DMS153 treated with DMSO at 0.1 percent for 48 hours (cell line): ENCODE results near the gene AMN1.
A peak's percentile ranks its signal among the peaks of the same experiment; 100 is the strongest.
"Not testable (repeated sequence)": the region's sequence is repeated elsewhere in the genome, so short reads cannot be mapped to it uniquely, and the experiment has no call there.

Experiments
- DNase-seq: peaks from one replicate; lab custom pipeline; 2025; ENCODE audit not compliant: unreplicated experiment; lab: John Stamatoyannopoulos, UW

Gene AMN1

DNA sequence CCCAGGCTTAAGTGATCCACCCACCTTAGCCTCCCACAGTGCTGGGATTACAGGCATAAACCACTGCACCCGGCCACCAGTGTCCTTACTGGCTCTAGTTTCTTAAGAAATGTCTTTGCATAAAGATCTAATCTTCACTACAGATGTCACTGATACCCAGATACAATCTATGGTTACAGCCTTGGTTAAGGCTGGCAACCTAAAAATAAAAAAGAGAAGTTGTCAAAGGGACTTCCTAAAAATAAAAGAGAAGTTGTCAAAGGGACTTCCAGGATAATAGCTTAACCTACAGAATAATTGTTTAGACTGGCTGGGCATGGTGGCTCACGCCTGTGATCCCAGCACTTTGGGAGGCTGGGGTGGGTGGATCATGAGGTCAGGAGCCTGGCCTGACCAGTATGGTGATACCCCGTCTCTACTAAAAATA is 41.7 kb downstream of the AMN1 start:
- no peak for DNase-seq

DNA sequence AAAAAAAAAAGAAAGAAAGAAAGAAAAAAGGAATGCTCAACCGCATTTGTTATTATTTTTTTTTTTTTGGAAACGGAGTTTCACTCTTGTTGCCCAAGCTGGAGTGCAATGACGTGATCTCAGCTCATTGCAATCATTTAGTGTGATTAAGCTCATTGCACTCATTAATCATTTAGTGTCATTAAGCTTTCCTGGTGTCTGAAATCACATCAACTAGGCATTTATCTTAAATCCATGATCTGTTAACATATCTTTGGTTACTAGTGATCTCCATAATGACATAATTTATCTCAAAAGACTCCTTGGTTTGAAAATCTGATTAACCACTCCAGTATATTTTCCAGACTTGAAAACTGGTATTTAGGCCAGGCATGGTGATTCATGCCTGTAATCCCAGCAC is 43.0 kb downstream of the AMN1 start:
- DNase-seq, result no peak

DNA sequence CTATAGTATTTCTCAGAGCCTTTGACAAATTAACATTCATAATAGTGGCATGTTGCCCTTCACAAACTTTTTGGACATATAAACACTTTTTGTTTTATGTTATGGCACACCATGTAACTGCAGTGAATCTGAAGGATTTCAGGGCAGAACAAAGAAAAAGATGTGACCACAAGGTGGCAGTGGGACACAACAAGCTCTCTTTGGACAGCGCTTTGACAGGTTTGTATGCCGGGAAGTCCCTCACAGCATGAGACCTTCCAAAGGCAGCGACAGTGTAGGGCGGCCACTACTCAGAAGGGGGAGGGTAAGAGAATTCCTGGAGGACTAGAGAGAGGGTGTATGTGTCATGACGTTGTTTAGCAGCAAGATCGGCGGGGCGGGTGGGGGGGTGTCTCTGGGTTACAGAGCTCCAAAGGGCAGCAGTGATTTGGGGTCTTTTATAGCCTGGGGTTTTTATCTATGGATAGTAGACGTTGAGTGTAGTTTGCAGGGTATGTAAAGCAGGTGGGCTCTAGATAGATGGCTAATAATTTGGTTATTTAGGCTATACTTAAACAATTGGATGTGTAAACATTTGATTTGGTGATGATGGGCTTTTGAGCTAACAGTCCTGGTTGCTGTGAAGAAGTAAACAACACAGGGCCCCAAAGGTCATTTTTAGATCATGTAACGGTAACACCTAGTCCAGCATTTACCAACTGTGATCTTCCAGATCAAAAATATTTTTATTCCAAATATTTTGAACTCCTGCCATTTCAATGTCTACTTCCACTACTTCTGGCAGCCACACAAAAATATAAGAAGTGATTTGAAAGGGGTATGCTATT is 46.5 kb downstream of the AMN1 start:
- peak; percentile 66 for DNase-seq

DNA sequence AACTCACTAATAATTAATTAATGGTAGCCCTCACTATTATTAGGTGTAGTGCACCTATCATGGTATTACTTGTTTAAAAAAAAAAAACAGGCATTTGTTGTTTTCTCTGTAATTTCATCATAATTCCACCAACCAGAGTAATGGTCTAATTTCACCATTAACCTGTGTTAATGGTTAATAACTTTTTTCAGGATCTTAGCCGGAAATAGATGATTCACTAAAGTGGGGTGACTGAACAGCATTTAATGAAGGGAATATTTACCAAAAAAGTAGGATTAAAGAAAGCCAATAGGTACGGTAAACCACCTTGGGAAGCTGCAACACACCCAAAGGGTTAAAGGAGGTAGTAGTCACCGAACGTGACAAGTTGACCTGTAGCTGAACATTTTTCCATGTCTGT is 56.3 kb downstream of the AMN1 start:
- no peak for DNase-seq

DNA sequence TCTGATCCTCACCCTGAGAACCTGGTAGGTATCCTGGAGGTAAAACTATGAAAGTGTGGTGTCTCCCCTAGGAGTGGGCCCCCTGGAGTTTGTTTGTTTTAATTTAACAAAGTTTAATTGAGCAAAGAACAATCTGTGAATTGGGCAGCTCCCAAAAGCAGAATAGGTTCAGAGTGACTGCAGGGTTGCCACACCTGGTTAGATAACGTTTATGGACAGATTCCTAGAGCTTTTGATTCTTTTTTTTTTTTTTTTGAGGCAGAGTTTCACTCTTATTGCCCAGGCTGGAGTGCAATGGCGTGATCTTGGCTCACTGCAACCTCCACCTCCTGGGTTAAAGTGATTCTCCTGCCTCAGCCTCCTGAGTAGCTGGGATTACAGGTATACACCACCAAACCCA is 59.2 kb downstream of the AMN1 start:
- not testable (repeated sequence) for DNase-seq

DNA sequence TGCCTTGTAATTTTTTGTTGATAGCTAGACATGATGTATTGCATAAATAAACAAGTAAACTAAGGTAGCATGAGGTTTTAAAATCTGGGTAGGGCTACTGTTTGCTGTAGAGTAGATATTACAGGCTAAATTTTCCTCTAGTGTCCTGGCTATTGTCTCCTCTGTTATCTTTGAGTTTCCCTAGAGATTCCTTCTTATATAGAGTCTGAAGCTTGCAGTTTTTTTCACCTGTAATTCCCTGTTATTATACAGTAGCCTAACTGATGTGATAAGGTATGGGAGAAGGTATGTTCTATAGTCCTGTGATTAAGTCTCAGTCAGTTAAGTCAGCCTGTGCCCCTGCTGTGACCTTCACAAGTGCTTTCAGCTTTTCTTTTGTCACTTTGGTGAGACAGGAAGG is 59.8 kb downstream of the AMN1 start:
- no peak for DNase-seq

DNA sequence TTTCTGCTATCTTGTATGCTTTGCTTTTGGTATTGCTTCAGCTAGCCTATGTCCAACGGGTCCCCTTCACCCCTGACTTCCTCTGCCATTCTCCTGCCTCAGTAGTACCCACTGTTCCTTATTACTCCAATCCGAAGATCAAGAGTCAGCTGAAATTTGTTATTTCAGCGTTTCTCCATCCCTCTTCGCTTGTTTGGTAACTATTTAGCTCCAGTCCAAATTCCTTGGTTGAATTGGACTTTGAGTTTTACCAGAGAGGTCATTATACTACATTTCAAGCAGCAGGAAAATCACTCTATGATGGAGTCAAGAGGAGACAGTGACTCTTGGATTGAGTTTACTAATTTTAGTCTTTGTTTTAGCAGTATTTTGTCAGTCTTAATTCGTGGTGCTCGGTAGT is 64.8 kb downstream of the AMN1 start:
- DNase-seq, result no peak

DNA sequence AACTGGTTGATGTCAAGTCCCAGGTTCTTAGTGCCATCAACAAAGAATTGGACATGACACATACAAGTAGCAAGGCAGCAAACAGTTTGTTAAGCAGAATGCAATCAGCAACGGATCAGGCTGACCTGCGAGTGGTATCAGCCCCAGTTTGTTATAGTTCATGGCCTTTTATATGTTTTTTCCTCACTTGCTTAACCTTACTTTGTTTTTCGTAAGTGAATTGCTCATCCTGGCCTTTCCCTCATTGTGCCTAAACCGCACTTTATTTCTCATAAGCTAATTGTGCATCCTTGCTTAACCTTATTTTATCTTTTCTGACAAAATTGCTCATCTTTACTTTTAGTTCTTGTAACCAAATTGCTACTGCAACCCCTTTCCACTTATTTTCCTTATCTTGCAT is 65.2 kb downstream of the AMN1 start:
- no peak for DNase-seq

DNA sequence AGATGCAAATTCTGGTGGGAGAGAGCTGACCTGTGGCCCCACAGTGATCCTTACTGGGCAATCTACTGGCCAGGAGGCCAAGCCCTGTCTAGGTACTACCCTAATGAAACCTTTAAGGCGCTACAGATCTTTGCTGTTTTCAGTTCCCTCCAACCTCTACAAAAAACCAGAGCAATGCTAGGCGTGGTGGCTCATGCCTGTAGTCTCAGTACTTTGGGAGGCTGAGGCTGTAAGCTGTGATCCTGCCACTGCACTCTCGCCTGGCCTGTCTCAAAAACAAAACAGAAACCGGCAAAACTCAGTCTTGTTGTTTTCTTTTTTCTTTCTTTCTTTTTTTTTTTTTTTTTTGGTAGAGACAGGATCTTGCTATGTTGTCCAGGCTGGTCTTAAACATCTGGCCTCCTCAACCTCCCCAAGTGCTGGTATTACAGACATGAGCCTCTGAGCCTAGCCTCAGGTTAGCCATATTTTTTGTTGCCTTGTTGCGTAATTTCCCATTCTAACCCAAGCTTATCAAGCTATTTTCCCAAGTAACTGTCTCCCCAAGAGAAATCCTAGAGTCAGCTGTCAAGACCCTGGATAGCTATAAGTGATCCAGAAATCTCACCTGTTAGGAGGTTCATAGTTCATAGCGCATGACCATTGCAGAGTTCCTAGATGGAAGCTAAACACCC is 66.5 kb downstream of the AMN1 start:
- DNase-seq, result no peak

DNA sequence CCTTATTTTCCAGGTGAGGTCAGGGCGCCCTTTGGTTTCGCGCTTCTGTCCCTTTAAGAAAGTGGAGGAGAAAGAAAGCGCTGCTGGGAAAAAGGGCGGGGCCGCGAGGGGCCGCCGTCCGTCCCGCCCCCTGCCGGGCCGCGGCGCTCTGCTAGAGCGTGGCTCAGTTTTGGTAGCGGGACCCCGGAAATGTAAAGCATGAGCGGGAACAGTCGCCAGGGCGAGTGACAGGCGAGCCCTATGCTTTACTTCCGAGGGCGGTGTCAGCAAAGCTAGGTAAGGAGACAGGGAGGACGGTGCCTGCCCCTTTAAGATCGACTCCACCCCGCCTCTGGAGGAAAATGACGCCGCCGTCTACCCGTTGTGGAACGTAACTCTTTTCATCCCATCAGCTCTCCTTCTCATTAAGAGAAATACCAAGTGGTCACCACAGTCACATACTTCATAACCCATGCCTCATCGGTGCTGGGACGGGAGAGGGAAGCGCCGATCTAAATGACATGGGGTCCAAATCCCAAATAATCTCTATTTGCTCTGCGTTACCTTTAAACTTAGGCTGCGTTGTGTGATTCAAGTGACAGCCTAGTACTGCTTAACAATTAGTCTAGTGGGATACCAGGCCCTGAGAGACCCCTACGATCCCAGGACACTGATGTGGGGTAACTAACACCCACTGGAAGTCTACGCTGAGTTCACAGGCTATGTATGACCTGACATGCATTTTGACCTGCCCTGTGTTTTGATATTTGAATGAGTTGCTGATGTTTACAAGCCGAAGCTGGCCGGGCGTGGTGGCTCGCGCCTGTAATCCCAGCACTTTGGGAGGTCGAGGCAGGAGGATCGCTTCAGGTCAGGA is 69.5 kb downstream of the AMN1 start, which contains the start of gene ETFBKMT:
TSS of gene ETFBKMT (plus strand) at position 602 of the 856 bp plus-strand sequence. CDS start 2,266 bp downstream, outside the sequence.
- peak; percentile 90 for DNase-seq

DNA sequence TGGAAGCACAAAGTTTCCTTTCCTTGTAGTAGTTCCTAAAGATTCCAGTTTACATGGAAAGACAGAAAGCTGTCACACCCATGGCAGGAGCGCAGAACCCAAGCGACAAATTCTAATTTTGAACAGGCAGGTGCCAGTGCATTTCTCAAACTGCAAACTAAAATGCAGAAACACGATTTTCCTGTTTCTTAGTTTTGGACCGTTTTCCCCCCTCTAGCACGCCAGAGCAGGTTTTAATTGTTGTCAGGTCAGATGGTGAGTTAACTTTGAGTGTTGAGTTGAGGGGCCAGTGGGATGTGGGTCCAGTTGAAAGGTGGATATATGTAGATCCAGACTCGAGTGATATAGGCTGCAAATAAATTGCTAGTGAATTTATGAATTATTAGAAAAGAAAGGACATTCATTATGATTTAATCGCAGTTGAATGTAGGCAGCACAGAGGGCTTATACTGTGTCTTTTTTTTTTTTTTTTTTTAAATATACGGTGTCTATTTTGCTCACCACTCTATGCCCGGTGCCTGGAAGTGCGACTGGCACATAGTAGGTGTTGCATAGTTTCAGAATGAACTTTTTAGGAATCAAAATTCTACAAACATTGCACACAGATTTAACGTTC is 70.2 kb downstream of the AMN1 start:
- no peak for DNase-seq

DNA sequence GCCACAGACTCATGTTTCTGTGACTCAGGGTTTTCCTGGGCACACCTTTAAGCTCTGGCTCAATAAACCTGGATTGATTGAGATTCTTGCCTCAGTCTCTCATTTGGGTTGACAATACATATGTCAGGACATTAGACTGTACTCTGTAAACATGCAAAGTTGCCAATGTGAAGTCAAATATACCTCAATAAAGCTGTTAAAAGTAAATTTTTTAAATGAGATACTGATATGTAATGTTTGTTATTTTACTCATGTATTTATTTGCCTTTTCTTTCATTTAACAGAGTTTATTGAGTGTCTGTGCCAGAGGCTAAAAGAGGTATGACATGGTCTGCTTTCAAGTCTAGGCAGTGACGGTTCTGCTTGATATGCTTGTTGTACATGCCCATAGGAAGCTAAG is 73.0 kb downstream of the AMN1 start:
- DNase-seq, result no peak

DNA sequence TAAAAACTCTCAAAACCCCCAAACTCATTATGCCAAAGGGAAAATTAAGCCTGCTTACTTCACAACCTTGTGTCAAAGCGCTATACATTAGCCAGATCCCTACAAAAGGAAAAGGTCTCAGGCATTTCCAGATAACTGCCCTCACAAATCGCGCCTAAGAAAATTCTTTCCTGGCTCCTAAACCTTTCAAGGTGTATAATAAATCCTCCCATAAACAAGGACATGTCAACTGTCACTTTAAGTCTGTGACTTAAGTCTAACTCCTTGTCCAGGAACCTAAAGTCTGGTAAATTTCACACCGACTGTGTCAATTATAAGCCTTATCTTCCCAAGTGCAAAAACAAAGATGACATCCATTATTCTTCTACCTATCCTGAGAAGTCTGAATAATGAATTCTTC is 73.6 kb downstream of the AMN1 start:
- DNase-seq, result no peak

DNA sequence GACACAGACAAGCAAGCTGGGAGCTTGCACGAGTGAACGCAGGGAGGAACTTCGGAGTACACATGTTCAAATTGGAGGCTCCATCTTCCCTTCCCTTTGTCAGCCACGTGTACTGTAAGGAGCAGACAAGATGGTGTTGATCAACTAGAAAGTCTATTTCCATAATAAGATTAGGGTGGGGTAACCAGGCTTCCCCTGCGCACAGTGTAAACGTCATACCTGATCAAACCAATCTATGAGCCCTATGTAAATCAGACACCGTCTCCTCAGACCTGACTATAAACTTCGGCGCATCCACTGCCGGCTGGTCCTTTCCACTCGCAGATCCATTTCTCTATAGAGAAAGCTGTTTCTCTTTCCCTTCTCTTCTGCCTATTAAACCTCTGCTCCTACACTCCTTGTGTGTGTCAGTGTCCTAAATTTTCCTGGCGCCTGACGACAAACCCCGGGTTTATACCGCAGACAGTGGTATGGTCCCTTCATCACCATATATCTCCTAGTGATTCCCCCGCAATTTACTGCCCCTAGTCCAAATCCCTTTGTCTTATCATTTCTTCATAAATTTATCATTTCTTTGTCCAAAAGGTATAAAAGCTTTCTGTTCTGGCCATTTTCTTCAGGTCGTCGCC is 76.8 kb downstream of the AMN1 start:
- no peak for DNase-seq

DNA sequence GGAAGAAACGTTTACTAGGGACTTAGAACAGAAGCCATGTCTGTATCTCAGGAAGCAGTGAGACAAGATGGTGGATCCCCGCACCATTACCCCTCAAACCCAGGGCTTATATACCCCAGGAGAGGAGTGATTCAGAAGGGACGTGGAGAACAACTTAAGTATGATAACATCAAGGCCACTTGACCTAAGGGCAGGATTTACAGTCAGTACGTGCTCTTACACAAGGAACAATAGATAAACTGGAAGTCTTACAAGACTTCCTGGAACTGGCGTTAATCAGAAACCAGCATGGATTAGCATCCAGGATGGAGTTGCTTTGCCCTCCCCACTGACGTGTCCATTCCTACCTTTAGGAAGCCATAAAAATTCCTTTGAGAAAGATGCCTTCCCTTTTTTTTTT is 77.9 kb downstream of the AMN1 start:
- DNase-seq, result no peak

DNA sequence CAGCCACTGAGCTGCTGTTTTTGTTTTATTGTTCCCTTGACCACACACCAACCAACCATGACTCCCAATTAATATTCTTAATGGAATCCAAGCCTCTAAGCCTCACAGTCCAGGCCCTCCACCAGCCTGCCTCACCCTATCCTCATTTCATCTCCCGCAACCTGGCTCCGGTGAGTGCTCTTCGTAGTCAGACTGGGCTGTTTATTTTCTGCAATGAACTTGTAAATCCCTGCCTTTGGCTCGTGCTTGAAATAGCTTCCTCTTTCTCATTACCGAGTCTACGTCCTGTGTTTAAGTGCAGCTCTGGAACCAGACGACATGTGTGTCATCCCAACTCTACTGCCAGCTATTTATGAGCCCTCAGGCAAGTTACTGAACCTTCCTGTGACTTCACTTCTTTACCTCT is 81.7 kb downstream of the AMN1 start:
- no peak for DNase-seq

DNA sequence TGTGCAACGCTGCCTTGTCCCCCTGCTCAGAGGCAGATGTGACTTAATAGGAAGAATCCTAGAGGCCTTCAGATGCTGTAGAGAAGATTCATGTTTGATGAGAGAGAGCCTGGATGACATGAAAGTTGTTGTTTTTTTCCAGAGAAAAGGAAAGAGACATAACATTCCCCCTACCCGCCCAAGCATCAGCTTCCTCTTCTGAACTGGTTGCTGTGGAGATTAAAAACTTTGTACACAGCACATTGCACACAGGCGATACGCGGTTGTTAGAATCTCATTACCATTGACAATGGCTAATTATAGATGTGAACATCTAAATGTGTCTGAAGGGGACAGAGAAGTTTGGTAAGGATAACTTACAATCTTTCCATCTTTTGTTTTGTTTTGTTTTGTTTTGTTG is 82.9 kb downstream of the AMN1 start:
- no peak for DNase-seq

DNA sequence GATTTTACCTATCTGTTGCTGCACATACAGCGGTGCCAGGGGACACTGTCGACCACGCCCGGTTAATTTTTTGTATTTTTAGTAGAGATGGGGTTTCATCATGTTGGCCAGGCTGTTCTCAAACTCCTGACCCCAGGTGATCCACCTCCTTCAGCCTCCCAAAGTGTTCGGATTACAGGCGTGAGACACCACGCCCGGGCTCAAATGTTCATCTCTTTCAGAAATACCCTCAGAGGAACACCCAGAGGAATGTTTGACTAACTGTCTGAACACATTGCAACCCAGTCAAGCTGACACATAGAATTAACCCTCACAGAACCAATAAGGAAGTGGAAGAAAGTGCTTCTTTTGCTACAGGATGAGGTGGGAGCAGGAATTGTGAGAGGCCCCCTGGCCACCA is 84.3 kb downstream of the AMN1 start:
- DNase-seq, result no peak

DNA sequence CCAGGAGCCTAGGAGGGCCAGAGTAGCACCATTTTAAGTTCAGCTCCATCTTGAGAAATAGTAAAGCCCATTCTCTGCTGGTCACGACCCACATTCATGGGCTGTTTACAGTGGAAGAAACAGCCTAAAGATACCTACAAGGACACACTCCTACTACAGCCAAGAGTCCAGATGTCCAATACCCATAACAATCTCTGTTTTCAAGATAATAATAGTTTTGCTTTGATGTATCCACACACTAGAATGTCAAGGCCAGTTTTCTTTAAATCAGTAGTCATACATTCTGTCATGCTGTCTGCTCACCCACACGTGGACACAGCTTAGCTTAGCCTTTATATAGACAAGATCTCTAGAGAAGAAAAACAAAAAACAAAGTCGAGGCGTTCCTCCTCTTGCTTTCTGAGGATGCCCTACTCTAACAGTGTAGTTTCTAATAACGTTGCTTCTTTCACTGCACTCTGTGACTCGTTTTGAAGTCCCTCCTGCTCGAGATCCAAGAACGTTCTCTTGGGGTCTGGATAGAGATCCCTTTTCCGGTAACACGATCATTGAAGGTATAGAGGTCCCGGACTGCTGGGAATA is 87.2 kb downstream of the AMN1 start:
- DNase-seq, result no peak

DNA sequence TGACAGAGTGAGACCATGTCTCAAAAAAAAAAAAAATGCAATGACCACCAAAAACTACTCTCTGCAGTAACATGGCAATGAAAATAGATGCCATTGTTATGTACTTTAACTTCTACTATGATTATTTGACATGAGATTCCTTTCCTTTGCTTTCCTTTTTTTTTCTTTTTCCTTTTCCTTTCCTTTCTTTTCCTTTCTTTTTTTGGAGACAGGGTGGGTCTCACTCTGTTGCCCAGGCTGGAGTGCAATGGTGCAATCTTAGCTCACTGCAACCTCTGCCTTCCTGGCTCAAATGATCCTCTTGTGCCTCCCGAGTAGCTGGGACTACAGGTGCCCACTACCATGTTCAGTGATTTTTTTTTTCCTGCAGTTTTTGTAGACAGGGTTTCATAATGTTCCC is 94.2 kb downstream of the AMN1 start:
- no peak for DNase-seq
